MCF 10A (cell line): ENCODE data around the gene SCAMP5. TPM values are rescaled to one million over a fixed set of nuclear protein-coding genes. Genes with fewer than 3 reads are reported as not detected.

Source experiments
- BruUV-seq: library from RNA; stranded (reverse); fragments of 400-500 nt; replicated peaks from 2 replicates; lab custom pipeline; 2021; lab: Mats Ljungman, UMichigan
- CTCF ChIA-PET: fragments of 300-600 bp; sonication (Branson Sonifier 250); formaldehyde crosslinking; extraction: SDS; loops from one replicate; lab custom pipeline; 2021; ENCODE audit warnings: antibody characterized with exemption, inconsistent platforms; lab: Yijun Ruan, JAX
- POLR2A ChIA-PET: fragments of 300-600, 350-650 bp; sonication (Branson Sonifier 250); formaldehyde crosslinking; extraction: SDS; loops from one replicate; lab custom pipeline; 2020; ENCODE audit warnings: antibody characterized with exemption, inconsistent platforms; lab: Yijun Ruan, JAX
- DNase-seq: peaks from one replicate; pipeline ENCODE4 v3.0.0-alpha.2; 2018; ENCODE audit not compliant: unreplicated experiment
- H3K27ac Mint-ChIP-seq: one replicate; pipeline ENCODE4 v1.8.0; 2022; ENCODE audit warnings: mild to moderate bottlenecking, low read depth, mixed read lengths; ENCODE audit not compliant: unreplicated experiment
- H3K27me3 Mint-ChIP-seq: one replicate; pipeline ENCODE4 v1.8.0; 2022; ENCODE audit warnings: mixed read lengths; ENCODE audit not compliant: insufficient read depth, unreplicated experiment
- H3K36me3 Mint-ChIP-seq: one replicate; pipeline ENCODE4 v1.8.0; 2022; ENCODE audit warnings: mild to moderate bottlenecking, moderate library complexity, mixed read lengths; ENCODE audit not compliant: insufficient read depth, unreplicated experiment
- H3K4me1 Mint-ChIP-seq: one replicate; pipeline ENCODE4 v1.8.0; 2022; ENCODE audit warnings: mixed read lengths; ENCODE audit not compliant: insufficient read depth, unreplicated experiment
- H3K4me3 Mint-ChIP-seq: one replicate; pipeline ENCODE4 v1.8.0; 2022; ENCODE audit warnings: mild to moderate bottlenecking, moderate library complexity, mixed read lengths; ENCODE audit not compliant: unreplicated experiment
- H3K9me3 Mint-ChIP-seq: one replicate; pipeline ENCODE4 v1.8.0; 2022; ENCODE audit warnings: mixed read lengths; ENCODE audit not compliant: unreplicated experiment
- intact Hi-C: fragments of 100-400 bp; cut with micrococcal nuclease; formaldehyde crosslinking; loops from 2 replicates; pipeline ENCODE4 v1.14.1; 2022
- total RNA-seq: library from RNA; stranded (reverse); gene quantifications from 2 replicates; pipeline ENCODE4 v1.2.3, GENCODE V29; 2022
- TF ChIP-seq, protein P1 (sequence below): fragments of 200-600 bp; IDR thresholded peaks from one replicate; pipeline ENCODE4 v1.8.0; 2022; ENCODE audit warnings: antibody characterized with exemption, mild to moderate bottlenecking; ENCODE audit not compliant: unreplicated experiment

SCAMP5 gene
- total RNA-seq, 1 experiment from 2014 or later: 0.54 TPM

DNA sequence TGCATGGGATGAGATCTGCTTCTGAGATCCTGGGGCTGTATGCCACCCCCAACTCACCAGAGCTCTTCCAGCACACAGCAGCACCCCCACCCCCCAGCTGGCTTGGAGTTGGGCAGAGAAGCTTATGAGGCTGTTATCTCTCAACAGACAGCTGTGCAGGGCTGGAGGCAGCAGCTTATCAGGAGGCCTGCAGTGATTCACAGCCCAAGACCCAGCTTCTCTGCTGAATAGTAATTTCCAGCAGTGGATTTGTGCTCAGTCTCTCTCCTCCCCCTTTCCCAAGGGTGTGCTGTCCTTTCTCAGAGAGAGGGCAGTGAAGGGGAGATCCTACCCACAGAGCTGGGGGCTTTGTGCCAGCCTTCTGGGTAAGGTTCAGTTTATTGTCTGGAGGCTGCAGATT lies 40.8 kb upstream of the SCAMP5 start:
- no peaks in the 10 kb centered on the region for H3K9me3 Mint-ChIP-seq
- ChIA-PET CTCF (interaction anchor here (0.5 to 4.0 kb wide), 7 partner anchors 52 to 320 kb away, joined by 3 to 36 read pairs (median 3); no protein-coding TSS in a partner anchor), POLR2A (interaction anchor here (0.6 kb wide), 1 partner anchor 45 kb away, joined by 3 read pairs; no protein-coding TSS in a partner anchor)
- no peaks in the 10 kb centered on the region for H3K36me3 Mint-ChIP-seq
- H3K27me3 Mint-ChIP-seq: no peaks in the 10 kb centered on the region
- BruUV-seq: no TSS peak
- H3K4me3 Mint-ChIP-seq: no peak overlapping the region
- TF ChIP-seq, protein P1, sequence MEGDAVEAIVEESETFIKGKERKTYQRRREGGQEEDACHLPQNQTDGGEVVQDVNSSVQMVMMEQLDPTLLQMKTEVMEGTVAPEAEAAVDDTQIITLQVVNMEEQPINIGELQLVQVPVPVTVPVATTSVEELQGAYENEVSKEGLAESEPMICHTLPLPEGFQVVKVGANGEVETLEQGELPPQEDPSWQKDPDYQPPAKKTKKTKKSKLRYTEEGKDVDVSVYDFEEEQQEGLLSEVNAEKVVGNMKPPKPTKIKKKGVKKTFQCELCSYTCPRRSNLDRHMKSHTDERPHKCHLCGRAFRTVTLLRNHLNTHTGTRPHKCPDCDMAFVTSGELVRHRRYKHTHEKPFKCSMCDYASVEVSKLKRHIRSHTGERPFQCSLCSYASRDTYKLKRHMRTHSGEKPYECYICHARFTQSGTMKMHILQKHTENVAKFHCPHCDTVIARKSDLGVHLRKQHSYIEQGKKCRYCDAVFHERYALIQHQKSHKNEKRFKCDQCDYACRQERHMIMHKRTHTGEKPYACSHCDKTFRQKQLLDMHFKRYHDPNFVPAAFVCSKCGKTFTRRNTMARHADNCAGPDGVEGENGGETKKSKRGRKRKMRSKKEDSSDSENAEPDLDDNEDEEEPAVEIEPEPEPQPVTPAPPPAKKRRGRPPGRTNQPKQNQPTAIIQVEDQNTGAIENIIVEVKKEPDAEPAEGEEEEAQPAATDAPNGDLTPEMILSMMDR: no peak
- H3K4me1 Mint-ChIP-seq: peaks cover 7% of the 10 kb centered on the region
- no peak for DNase-seq
- no peak overlapping the region for H3K27ac Mint-ChIP-seq
- intact Hi-C loops: loop anchor here (10.0 kb wide), 1 partner anchor 580 kb away; no protein-coding TSS in a partner anchor

DNA sequence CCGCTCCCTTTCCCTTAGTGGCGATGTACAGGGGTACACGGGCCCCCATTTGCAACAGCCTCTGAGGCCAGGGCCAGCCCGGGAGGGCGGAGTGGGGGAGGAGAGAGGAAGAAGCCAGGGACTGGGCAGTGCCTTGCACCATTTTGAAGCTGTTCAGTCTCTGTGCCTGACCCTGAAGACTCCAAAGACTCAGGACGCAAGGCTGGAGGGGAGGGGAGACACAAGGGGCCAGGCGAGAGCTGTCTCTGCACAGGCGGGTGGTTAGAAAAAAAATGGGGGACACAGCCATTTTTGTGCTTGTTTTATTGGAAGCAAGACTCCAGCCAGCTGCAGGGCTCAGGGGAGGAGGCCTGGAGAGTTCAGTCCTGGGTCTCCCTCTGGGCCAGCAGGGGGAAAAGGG lies 40.3 kb upstream of the SCAMP5 start:
- POLR2A ChIA-PET: no interaction called here
- Mint-ChIP-seq H3K4me3 (no peak overlapping the region), H3K36me3 (no peaks in the 10 kb centered on the region), H3K27ac (no peak overlapping the region), H3K9me3 (no peaks in the 10 kb centered on the region), H3K4me1 (peaks cover 6% of the 10 kb centered on the region), H3K27me3 (no peaks in the 10 kb centered on the region)
- CTCF ChIA-PET: interaction anchor here (0.5 to 4.0 kb wide), 4 partner anchors 185 to 319 kb away, joined by 3 to 36 read pairs (median 4); no protein-coding TSS in a partner anchor
- TF ChIP-seq, protein P1: no peak
- DNase-seq: no peak
- intact Hi-C loops: loop anchor here (10.0 kb wide), 1 partner anchor 580 kb away; no protein-coding TSS in a partner anchor
- no TSS peak for BruUV-seq

DNA sequence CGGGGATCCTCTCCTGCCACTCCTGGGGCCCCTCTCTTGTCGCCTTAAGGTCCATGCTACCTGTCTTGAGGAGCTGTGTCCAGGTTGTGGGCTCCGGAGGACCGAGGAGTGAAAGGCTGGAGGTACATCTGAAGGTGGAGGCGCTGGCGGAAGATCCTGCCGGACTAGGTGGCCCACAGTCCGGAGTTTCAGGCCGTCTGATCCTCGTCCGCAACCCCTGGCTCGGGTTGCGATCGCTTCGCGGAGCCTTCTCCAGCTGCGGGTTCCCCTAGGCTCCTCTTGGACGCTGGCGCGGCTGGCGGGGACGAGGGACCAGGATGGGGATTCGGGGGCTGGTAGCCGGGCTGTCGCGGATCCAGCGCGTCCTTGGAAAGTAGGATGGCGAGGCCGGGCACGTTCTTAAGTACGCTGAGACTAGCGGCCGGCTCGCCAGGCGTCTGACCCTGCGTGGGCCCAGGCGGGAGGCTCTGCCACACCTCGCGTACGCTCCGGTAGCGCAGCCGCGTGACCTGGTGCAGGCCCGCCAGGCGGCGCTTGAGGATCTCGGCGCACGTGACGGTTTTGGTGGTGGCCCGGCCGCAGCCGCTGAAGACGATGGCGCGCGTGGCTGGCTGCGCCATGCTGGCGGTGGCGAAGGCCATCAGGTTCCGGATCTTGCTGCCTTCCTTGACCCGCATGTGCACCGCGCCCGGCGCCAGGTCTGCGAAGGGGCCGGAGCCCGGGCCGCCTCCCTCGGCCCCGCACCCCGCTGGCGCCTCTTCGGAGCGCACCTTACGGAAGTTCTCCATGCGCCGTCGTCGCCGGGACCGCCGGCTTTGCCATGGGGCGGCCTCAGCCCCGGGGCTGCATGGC lies 39.3 kb upstream of the SCAMP5 start:
- DNase-seq: no peak
- ChIA-PET POLR2A (interaction anchor here (0.8 to 1.9 kb wide), 6 partner anchors 11 to 341 kb away, joined by 3 to 5 read pairs (median 4); partner anchors contain the start of genes CLK3, CSK and FAM219B), CTCF (interaction anchor here (0.7 to 4.0 kb wide), 3 partner anchors 55 to 186 kb away, joined by 5 to 36 read pairs (median 7); no protein-coding TSS in a partner anchor)
- Mint-ChIP-seq H3K9me3 (no peaks in the 10 kb centered on the region), H3K27ac (no peak overlapping the region), H3K4me1 (no peaks in the 10 kb centered on the region), H3K36me3 (no peaks in the 10 kb centered on the region), H3K4me3 (peak overlapping the region; percentile 68), H3K27me3 (no peaks in the 10 kb centered on the region)
- TF ChIP-seq, protein P1: no peak
- intact Hi-C loops: loop anchor here (10.0 kb wide), 1 partner anchor 581 kb away; no protein-coding TSS in a partner anchor
- BruUV-seq: no TSS peak
